B cell (primary cell): ENCODE data around the gene PHF13. TPM values are rescaled to one million over a fixed set of nuclear protein-coding genes. Genes with fewer than 3 reads are reported as not detected.
A peak's percentile ranks its signal among the peaks of the same experiment; 100 is the strongest.

ENCODE experiments used
- ATAC-seq: fragments of 200-7000 bp; cut with Tn5 transposase; one replicate; pipeline ENCODE4 v1.10.0; 2021; ENCODE audit warnings: low read depth, mild to moderate bottlenecking, moderate number of reproducible peaks, moderate library complexity
- CTCF ChIA-PET: fragments of 350-600 bp; sonication (Branson Sonifier 250); formaldehyde crosslinking; loops from one replicate; lab custom pipeline; 2021; ENCODE audit warnings: antibody characterized with exemption, inconsistent platforms; lab: Charles Lee
- POLR2A ChIA-PET: fragments of 350-600 bp; sonication (Branson Sonifier 250); formaldehyde crosslinking; loops from one replicate; lab custom pipeline; 2021; ENCODE audit warnings: antibody characterized with exemption; lab: Charles Lee
- DNase-seq: peaks from one replicate; pipeline ENCODE4 v3.0.0; 2013
- H2AFZ ChIP-seq: 2 replicates; pipeline ENCODE4 v1.6.1; 2012; ENCODE audit warnings: mild to moderate bottlenecking, low read depth, low read length; ENCODE audit not compliant: insufficient read depth, poor library complexity, severe bottlenecking
- H3K27ac ChIP-seq, 2 donors: 1 replicate in 1 of 2; 2 replicates in 1 of 2; pipeline ENCODE4 v1.5.1; 2012 to 2013; ENCODE audit warnings: low read length in 2 of 2, mild to moderate bottlenecking in 2 of 2, moderate library complexity in 1 of 2
- H3K27me3 ChIP-seq, 4 experiments: fragments of 200-600 bp in 1 of 4; sonication (generic) in 1 of 4; replicated peaks in 1 of 4; 1 replicate in 2 of 4; 2 replicates in 2 of 4; pipeline versions ENCODE4 v1.6.1 to v1.7.0; 2013 to 2016; ENCODE audit warnings: low read length in 3 of 4, mild to moderate bottlenecking in 2 of 4, mixed read lengths in 1 of 4, moderate library complexity in 1 of 4; ENCODE audit not compliant: insufficient read depth in 4 of 4, control insufficient read depth in 3 of 4; ENCODE audit errors: control extremely low read depth in 1 of 4
- H3K36me3 ChIP-seq, 2 experiments: replicated peaks in 1 of 2; 1 replicate in 1 of 2; 2 replicates in 1 of 2; pipeline versions ENCODE4 v1.6.1 to v1.7.1; 2013; ENCODE audit warnings: low read length in 1 of 2; ENCODE audit not compliant: insufficient read depth in 2 of 2, control insufficient read depth in 1 of 2; ENCODE audit errors: control extremely low read depth in 1 of 2, extremely low read depth in 1 of 2
- H3K4me1 ChIP-seq, 2 donors: fragments of 200-600 bp in 1 of 2; sonication (generic) in 1 of 2; 1 replicate in 1 of 2; 2 replicates in 1 of 2; pipeline versions ENCODE4 v1.5.1 to v1.6.1; 2013 to 2017; ENCODE audit warnings: low read length in 2 of 2; ENCODE audit not compliant: control insufficient read depth in 2 of 2, insufficient read depth in 2 of 2
- H3K4me2 ChIP-seq: replicated peaks from 2 replicates; pipeline ENCODE3; 2012; ENCODE audit warnings: mild to moderate bottlenecking, low read depth, low read length; ENCODE audit not compliant: poor library complexity, severe bottlenecking
- H3K4me3 ChIP-seq, 5 experiments: fragments of 200-600 bp in 1 of 5; sonication (generic) in 1 of 5; 1 replicate in 3 of 5; 2 replicates in 2 of 5; pipeline versions ENCODE4 v1.5.1 to v1.7.0; 2011 to 2016; ENCODE audit warnings: low read length in 4 of 5, mild to moderate bottlenecking in 4 of 5, low read depth in 2 of 5, control low read depth in 1 of 5, moderate library complexity in 1 of 5; ENCODE audit not compliant: insufficient read depth in 1 of 5; ENCODE audit errors: control extremely low read depth in 1 of 5, extremely low read depth in 1 of 5
- H3K79me2 ChIP-seq: fragments of 200-600 bp; sonication (generic); one replicate; pipeline ENCODE4 v1.6.0; 2016; ENCODE audit warnings: low read length; ENCODE audit not compliant: control insufficient read depth, insufficient read depth
- H3K9ac ChIP-seq: fragments of 200-600 bp; sonication (generic); 2 replicates; pipeline ENCODE4 v1.6.1; 2017; ENCODE audit warnings: mild to moderate bottlenecking, low read length, moderate library complexity
- H3K9me3 ChIP-seq, 3 donors: one replicate each; pipeline versions ENCODE4 v1.6.1 to v1.7.1; 2013; ENCODE audit warnings: low read length in 2 of 3; ENCODE audit not compliant: control insufficient read depth in 2 of 3, insufficient read depth in 1 of 3; ENCODE audit errors: control extremely low read depth in 1 of 3
- H4K20me1 ChIP-seq: 2 replicates; pipeline ENCODE4 v1.6.0; 2012; ENCODE audit warnings: mild to moderate bottlenecking, low read length; ENCODE audit not compliant: insufficient read depth, control insufficient read depth, poor library complexity, severe bottlenecking
- H3K27ac Mint-ChIP-seq: one replicate; pipeline ENCODE4 v1.8.0; 2021; ENCODE audit warnings: mixed read lengths
- H3K27me3 Mint-ChIP-seq: one replicate; pipeline ENCODE4 v1.8.0; 2021; ENCODE audit warnings: mixed read lengths
- H3K4me1 Mint-ChIP-seq: one replicate; pipeline ENCODE4 v1.8.0; 2021; ENCODE audit warnings: mixed read lengths
- H3K4me3 Mint-ChIP-seq: one replicate; pipeline ENCODE4 v1.8.0; 2021; ENCODE audit warnings: mixed read lengths
- H3K9me3 Mint-ChIP-seq: one replicate; pipeline ENCODE4 v1.8.0; 2022; ENCODE audit warnings: mixed read lengths; ENCODE audit not compliant: insufficient read depth
- EZH2 ChIP-seq: IDR thresholded peaks from 2 replicates; pipeline ENCODE4 v1.6.1; 2012; ENCODE audit warnings: borderline replicate concordance, low read depth, mild to moderate bottlenecking, moderate library complexity, low read length; ENCODE audit not compliant: insufficient read depth, poor library complexity, severe bottlenecking
- WGBS: methylation state at CpG from one replicate; pipeline ENCODE4 v1.1.5; 2013; ENCODE audit warnings: missing lambda C conversion rate; ENCODE audit not compliant: insufficient coverage; 5-methylcytosine and 5-hydroxymethylcytosine counted together
- intact Hi-C: fragments of 100-400 bp; cut with micrococcal nuclease; formaldehyde crosslinking; loops from one replicate; pipeline ENCODE4 v1.10.0; 2022
- polyA plus RNA-seq: library from polyadenylated mRNA; depleted of rRNA; stranded (reverse); fragments of >200 nt; gene quantifications from 2 replicates; pipeline ENCODE4 v1.2.3, GENCODE V29; 2012
- total RNA-seq, 2 donors: library from RNA; stranded (reverse); fragments of 120-200 nt in 1 of 2; gene quantifications; 1 replicate in 1 of 2; 2 replicates in 1 of 2; pipeline versions ENCODE4 v1.2.3 to v1.2.4, GENCODE V29; 2013 to 2022
- TF ChIP-seq, protein P1 (sequence below): fragments of 200-600 bp; IDR thresholded peaks from one replicate; pipeline ENCODE4 v1.8.0; 2022; ENCODE audit warnings: antibody characterized with exemption, mild to moderate bottlenecking

Gene PHF13
- total and polyA plus RNA-seq, 2 donors (not counting 1 experiment from before 2014, with no cell fraction given): 5.3 to 11.0 TPM

- no peak for TF ChIP-seq EZH2
- TF ChIP-seq, protein P1, sequence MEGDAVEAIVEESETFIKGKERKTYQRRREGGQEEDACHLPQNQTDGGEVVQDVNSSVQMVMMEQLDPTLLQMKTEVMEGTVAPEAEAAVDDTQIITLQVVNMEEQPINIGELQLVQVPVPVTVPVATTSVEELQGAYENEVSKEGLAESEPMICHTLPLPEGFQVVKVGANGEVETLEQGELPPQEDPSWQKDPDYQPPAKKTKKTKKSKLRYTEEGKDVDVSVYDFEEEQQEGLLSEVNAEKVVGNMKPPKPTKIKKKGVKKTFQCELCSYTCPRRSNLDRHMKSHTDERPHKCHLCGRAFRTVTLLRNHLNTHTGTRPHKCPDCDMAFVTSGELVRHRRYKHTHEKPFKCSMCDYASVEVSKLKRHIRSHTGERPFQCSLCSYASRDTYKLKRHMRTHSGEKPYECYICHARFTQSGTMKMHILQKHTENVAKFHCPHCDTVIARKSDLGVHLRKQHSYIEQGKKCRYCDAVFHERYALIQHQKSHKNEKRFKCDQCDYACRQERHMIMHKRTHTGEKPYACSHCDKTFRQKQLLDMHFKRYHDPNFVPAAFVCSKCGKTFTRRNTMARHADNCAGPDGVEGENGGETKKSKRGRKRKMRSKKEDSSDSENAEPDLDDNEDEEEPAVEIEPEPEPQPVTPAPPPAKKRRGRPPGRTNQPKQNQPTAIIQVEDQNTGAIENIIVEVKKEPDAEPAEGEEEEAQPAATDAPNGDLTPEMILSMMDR: no peak
- H3K27ac Mint-ChIP-seq: peak overlapping the region; percentile 91
- H3K9me3 ChIP-seq: no peaks in the 10 kb centered on the region
- intact Hi-C loops: no loop called here
- ChIA-PET POLR2A (interaction anchor here (0.7 to 1.2 kb wide), 4 partner anchors 10 to 34 kb away, joined by 3 to 4 read pairs (median 4); partner anchors contain the start of genes KLHL21, THAP3 and ZBTB48), CTCF (no interaction called here)
- H3K4me1 ChIP-seq: peaks cover 11 to 14% of the 10 kb centered on the region in 2 donors
- peak overlapping the region; percentile 92 for H3K4me3 Mint-ChIP-seq
- H3K9me3 Mint-ChIP-seq: no peaks in the 10 kb centered on the region
- no peaks in the 10 kb centered on the region for H3K27me3 ChIP-seq
- peak overlapping the region; percentile 85 for H3K9ac ChIP-seq
- no peaks in the 10 kb centered on the region for H3K36me3 ChIP-seq
- H3K4me3 ChIP-seq: peak overlapping the region in 4 of 5 experiments; percentile 46 to 86 (median 74)
- H3K27ac ChIP-seq: peak overlapping the region in 1 of 2 donors; percentile 68
- peaks cover 16% of the 10 kb centered on the region for H3K79me2 ChIP-seq
- H4K20me1 ChIP-seq: peaks cover 4% of the 10 kb centered on the region
- H3K4me1 Mint-ChIP-seq: peaks cover 17% of the 10 kb centered on the region
- WGBS: under 1% methylated on average over 68 of the region's 117 CpGs
- peak overlapping the region; percentile 84 for H2AFZ ChIP-seq
- ATAC-seq (peak; percentile 6), DNase-seq (peak; percentile 54)
- no peaks in the 10 kb centered on the region for H3K27me3 Mint-ChIP-seq
- H3K4me2 ChIP-seq: peak overlapping the region; percentile 99
Measured at GRCh38 chr1:6614019-6614928, 743 bp downstream of the PHF13 start.
